ENCODE measurements around the gene NEU2. TPM values are rescaled to one million over a fixed set of nuclear protein-coding genes. Genes with fewer than 3 reads are reported as not detected.

NEU2 gene
- total RNA-seq, 1 experiment from 2014 or later, result not detected

DNA sequence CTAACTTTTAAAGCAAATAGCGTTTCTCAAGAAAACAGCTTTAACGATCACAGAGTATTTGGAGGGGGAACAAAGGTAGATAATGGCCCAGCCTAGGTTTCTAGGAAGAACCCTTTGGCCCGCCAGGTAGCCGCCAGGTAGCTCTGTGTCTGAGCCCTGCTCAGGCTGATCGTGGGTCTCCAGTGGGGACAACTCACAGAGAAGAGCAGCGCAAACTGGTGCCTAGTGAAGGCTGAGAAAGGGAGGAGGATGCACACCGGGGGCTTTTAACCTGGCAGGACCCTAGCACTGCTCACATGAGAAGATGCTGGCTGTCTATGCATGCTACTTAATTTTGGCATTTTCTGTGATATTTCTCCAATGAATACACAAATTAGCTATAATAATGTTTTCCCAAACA, 25.2 kb upstream of the NEU2 start:
- intact Hi-C loops (cut with micrococcal nuclease; ENCODE audit: unreplicated experiment), result no loop called here
- H3K27ac ChIP-seq (ENCODE audit: low read depth, low read length, poor library complexity, severe bottlenecking), result no peak overlapping the region
- no peaks in the 10 kb centered on the region for H3K4me1 ChIP-seq (ENCODE audit: insufficient read depth, low read length, poor library complexity, severe bottlenecking)
- DNase-seq (ENCODE audit: low spot score), result no peak
- no peaks in the 10 kb centered on the region for H3K9me3 ChIP-seq (ENCODE audit: low read depth, low read length, poor library complexity, severe bottlenecking)
- CTCF ChIA-PET, result no interaction called here
- TF ChIP-seq EZH2 (IDR thresholded peaks at IDR 0.05; ENCODE audit: borderline replicate concordance, low read depth, low read length, poor library complexity, severe bottlenecking), result no peak
- TF ChIP-seq, protein P1, sequence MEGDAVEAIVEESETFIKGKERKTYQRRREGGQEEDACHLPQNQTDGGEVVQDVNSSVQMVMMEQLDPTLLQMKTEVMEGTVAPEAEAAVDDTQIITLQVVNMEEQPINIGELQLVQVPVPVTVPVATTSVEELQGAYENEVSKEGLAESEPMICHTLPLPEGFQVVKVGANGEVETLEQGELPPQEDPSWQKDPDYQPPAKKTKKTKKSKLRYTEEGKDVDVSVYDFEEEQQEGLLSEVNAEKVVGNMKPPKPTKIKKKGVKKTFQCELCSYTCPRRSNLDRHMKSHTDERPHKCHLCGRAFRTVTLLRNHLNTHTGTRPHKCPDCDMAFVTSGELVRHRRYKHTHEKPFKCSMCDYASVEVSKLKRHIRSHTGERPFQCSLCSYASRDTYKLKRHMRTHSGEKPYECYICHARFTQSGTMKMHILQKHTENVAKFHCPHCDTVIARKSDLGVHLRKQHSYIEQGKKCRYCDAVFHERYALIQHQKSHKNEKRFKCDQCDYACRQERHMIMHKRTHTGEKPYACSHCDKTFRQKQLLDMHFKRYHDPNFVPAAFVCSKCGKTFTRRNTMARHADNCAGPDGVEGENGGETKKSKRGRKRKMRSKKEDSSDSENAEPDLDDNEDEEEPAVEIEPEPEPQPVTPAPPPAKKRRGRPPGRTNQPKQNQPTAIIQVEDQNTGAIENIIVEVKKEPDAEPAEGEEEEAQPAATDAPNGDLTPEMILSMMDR (conservative IDR thresholded peaks at IDR 0.05; ENCODE audit: low read depth, low read length), result no peak
- H3K27me3 ChIP-seq (replicated peaks; ENCODE audit: insufficient read depth, low read depth, low read length, poor library complexity), result no peaks in the 10 kb centered on the region
- no peaks in the 10 kb centered on the region for H3K36me3 ChIP-seq (ENCODE audit: insufficient read depth, low read length, poor library complexity, severe bottlenecking)
- no peak overlapping the region for H3K4me3 ChIP-seq (ENCODE audit: low read depth, low read length, poor library complexity, severe bottlenecking)
- POLR2A ChIA-PET (ENCODE audit: low non-redundant PET), result no interaction called here
- BruUV-seq (replicated peaks), result no TSS peak

DNA sequence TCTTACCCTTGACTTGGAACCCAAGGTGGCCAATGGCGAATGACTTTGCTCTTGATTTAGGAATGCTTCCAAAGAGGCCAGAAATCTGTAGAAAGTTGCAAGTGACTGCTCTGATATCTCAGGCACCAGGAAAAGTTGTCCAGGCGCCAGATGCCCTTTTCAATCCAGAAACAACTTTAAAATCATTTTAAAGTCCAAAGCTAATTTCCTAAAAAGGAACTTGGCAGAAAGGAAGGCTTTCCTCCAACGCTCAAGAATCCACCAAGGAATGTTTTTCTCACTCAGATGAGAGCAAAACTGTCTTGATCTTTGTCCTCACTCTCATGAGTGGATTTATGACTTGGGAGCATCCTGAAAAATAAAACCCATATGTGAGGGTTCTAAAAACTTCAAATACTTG, 24.7 kb upstream of the NEU2 start:
- DNase-seq (ENCODE audit: low spot score), result no peak
- Histone ChIP-seq H3K36me3 (ENCODE audit: insufficient read depth, low read length, poor library complexity, severe bottlenecking) (no peaks in the 10 kb centered on the region), H3K9me3 (ENCODE audit: low read depth, low read length, poor library complexity, severe bottlenecking) (no peaks in the 10 kb centered on the region), H3K27ac (ENCODE audit: low read depth, low read length, poor library complexity, severe bottlenecking) (no peak overlapping the region), H3K4me3 (ENCODE audit: low read depth, low read length, poor library complexity, severe bottlenecking) (no peak overlapping the region), H3K4me1 (ENCODE audit: insufficient read depth, low read length, poor library complexity, severe bottlenecking) (no peaks in the 10 kb centered on the region), H3K27me3 (replicated peaks; ENCODE audit: insufficient read depth, low read depth, low read length, poor library complexity) (no peaks in the 10 kb centered on the region)
- POLR2A ChIA-PET (ENCODE audit: low non-redundant PET), result no interaction called here
- no TSS peak for BruUV-seq (replicated peaks)
- intact Hi-C loops (cut with micrococcal nuclease; ENCODE audit: unreplicated experiment), result no loop called here
- no peak for TF ChIP-seq EZH2 (IDR thresholded peaks at IDR 0.05; ENCODE audit: borderline replicate concordance, low read depth, low read length, poor library complexity, severe bottlenecking)
- TF ChIP-seq, protein P1 (conservative IDR thresholded peaks at IDR 0.05; ENCODE audit: low read depth, low read length), result no peak
- CTCF ChIA-PET, result no interaction called here

DNA sequence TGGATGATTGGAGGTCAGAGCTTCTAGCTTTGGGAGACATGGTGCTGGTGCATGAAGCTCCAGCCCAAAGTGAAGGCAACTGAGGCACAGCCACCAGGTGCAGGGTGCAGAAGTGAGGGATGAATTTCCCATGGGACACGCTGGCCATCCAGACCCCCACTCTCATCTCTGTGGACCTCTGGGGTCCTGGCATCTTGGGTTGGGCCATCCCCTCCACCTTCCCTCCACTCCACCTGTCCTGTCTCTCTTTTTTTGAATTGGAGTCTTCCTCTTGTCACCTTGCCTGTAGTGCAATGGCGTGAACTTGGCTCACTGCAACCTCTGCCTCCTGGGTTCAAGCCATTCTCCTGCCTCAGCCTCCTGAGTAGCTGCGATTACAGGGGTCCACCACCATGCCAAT, 22.8 kb upstream of the NEU2 start:
- Histone ChIP-seq H3K4me3 (ENCODE audit: low read depth, low read length, poor library complexity, severe bottlenecking) (no peak overlapping the region), H3K36me3 (ENCODE audit: insufficient read depth, low read length, poor library complexity, severe bottlenecking) (no peaks in the 10 kb centered on the region), H3K9me3 (ENCODE audit: low read depth, low read length, poor library complexity, severe bottlenecking) (no peaks in the 10 kb centered on the region), H3K27ac (ENCODE audit: low read depth, low read length, poor library complexity, severe bottlenecking) (no peak overlapping the region), H3K4me1 (ENCODE audit: insufficient read depth, low read length, poor library complexity, severe bottlenecking) (no peaks in the 10 kb centered on the region), H3K27me3 (replicated peaks; ENCODE audit: insufficient read depth, low read depth, low read length, poor library complexity) (no peaks in the 10 kb centered on the region)
- ChIA-PET CTCF (interaction anchor here (1.0 kb wide), 1 partner anchor 152 kb away, joined by 3 read pairs; no protein-coding TSS in a partner anchor), POLR2A (ENCODE audit: low non-redundant PET) (no interaction called here)
- TF ChIP-seq EZH2 (IDR thresholded peaks at IDR 0.05; ENCODE audit: borderline replicate concordance, low read depth, low read length, poor library complexity, severe bottlenecking), result no peak
- TF ChIP-seq, protein P1 (conservative IDR thresholded peaks at IDR 0.05; ENCODE audit: low read depth, low read length), result no peak
- no TSS peak for BruUV-seq (replicated peaks)
- intact Hi-C loops (cut with micrococcal nuclease; ENCODE audit: unreplicated experiment), result no loop called here
- DNase-seq (ENCODE audit: low spot score), result no peak
